Spleen (tissue), 11 donors: ENCODE data around the gene GLIS1. TPM values are rescaled to one million over a fixed set of nuclear protein-coding genes. Genes with fewer than 3 reads are reported as not detected.

Experiments
- DNase-seq: peaks from one replicate; pipeline ENCODE4 v3.0.0-alpha.2; 2020
- H3K27ac ChIP-seq, 8 donors: fragments of 200-600 bp; sonication (generic) in 7 of 8; 1 replicate in 4 of 8; 2 replicates in 4 of 8; pipeline versions ENCODE4 v1.5.0 to v1.8.0; 2016 to 2021; ENCODE audit warnings: inconsistent platforms in 4 of 8, mild to moderate bottlenecking in 4 of 8, moderate library complexity in 1 of 8
- H3K27me3 ChIP-seq, 7 donors: fragments of 200-600 bp; sonication (generic) in 6 of 7; replicated peaks in 1 of 7; 1 replicate in 4 of 7; 2 replicates in 3 of 7; pipeline versions ENCODE4 v1.5.0 to v1.8.0; 2016 to 2021; ENCODE audit warnings: inconsistent platforms in 3 of 7, mild to moderate bottlenecking in 1 of 7
- H3K36me3 ChIP-seq, 6 donors: fragments of 200-600 bp; sonication (generic) in 5 of 6; 1 replicate in 4 of 6; 2 replicates in 2 of 6; pipeline versions ENCODE4 v1.5.0 to v1.8.0; 2016 to 2021; ENCODE audit warnings: inconsistent platforms in 2 of 6
- H3K4me1 ChIP-seq, 6 donors: fragments of 200-600 bp; sonication (generic) in 5 of 6; 1 replicate in 3 of 6; 2 replicates in 3 of 6; pipeline versions ENCODE4 v1.5.0 to v1.8.0; 2016 to 2021; ENCODE audit warnings: inconsistent platforms in 3 of 6
- H3K4me3 ChIP-seq, 8 donors: fragments of 200-600 bp; sonication (generic) in 7 of 8; 1 replicate in 4 of 8; 2 replicates in 4 of 8; pipeline versions ENCODE4 v1.5.0 to v1.8.0; 2016 to 2021; ENCODE audit warnings: inconsistent platforms in 4 of 8, mild to moderate bottlenecking in 4 of 8, moderate library complexity in 2 of 8
- H3K9me3 ChIP-seq, 8 donors: fragments of 200-600 bp; sonication (generic) in 7 of 8; 1 replicate in 4 of 8; 2 replicates in 4 of 8; pipeline versions ENCODE4 v1.5.0 to v1.8.0; 2016 to 2021; ENCODE audit warnings: inconsistent platforms in 4 of 8
- POLR2A ChIP-seq, 3 donors: fragments of 450-650 bp; IDR thresholded peaks; one replicate each; pipeline ENCODE4 v1.5.1; 2017; ENCODE audit warnings: antibody characterized with exemption in 3 of 3, mild to moderate bottlenecking in 1 of 3
- POLR2AphosphoS5 ChIP-seq, 3 donors: sonication (generic); formaldehyde crosslinking; IDR thresholded peaks; one replicate each; pipeline ENCODE4 v1.5.1; 2017; ENCODE audit warnings: antibody characterized with exemption in 3 of 3
- WGBS, 5 donors: extraction: QIAGEN DNeasy Blood & Tissue Kit in 3 of 5; methylation state at CpG; one replicate each; pipeline versions ENCODE4 v1.1.5 to v1.1.7; 2013 to 2018; 5-methylcytosine and 5-hydroxymethylcytosine counted together
- intact Hi-C: fragments of 100-400 bp; cut with DNase I; formaldehyde crosslinking; loops from one replicate; pipeline ENCODE4 v1.15.0; 2023; ENCODE audit warnings: low total_unique reads
- polyA plus RNA-seq, 3 donors: library from polyadenylated mRNA; stranded (reverse); fragments of 200-250 nt; gene quantifications; one replicate each; pipeline ENCODE4 v1.2.1, GENCODE V29; 2013
- total RNA-seq, 7 donors: library from RNA; depleted of rRNA in 3 of 7; stranded (reverse); fragments of >200 nt in 3 of 7; fragmentation: NEBNext Ultra II Directional in 4 of 7; extraction: Animal tissue kit (Norgen Biotek cat#: 25700) in 4 of 7; gene quantifications; one replicate each; pipeline versions ENCODE4 v1.1.0 to v1.2.1, GENCODE V29; 2016 to 2021
- TF ChIP-seq, protein P1 (sequence below), 11 experiments: fragments of 200-600 bp in 7 of 11; fragments of 450-650 bp in 4 of 11; sonication (generic) in 4 of 11; IDR thresholded peaks in 8 of 11; conservative IDR thresholded peaks in 3 of 11; 1 replicate in 7 of 11; 2 replicates in 4 of 11; pipeline versions ENCODE4 v1.4.0 to v1.8.0; 2016 to 2021; ENCODE audit warnings: antibody characterized with exemption in 11 of 11, inconsistent platforms in 4 of 11, mild to moderate bottlenecking in 1 of 11
- donor health status: healthy with polysubstance abuse.
- donor health status: DM: no; HTN: no; CAD: no; lungs with moderate emphysema.
- donor health status: DM: no; HTN: no; CAD: no.
- donor health status: Bipolar disorder and iron deficiency.
- donor health status: healthy.
- donor health status: DM: no; HTN: no; CAD: no.
- donor health status: DM: yes; HTN: yes; CAD: no.

The GLIS1 gene
- total and polyA plus RNA-seq, 10 donors = 0.04 to 0.39 (median 0.26) TPM; not detected in 5

GRCh38 chr1:53586765-53587164 lies 152.2 kb downstream of the GLIS1 start:
- DNase-seq = peak; percentile 41
- no peaks in the 10 kb centered on the region for H3K9me3 ChIP-seq
- intact Hi-C loops = no loop called here

GRCh38 chr1:53585565-53585964 lies 153.4 kb downstream of the GLIS1 start:
- Histone ChIP-seq H3K9me3 (no peaks in the 10 kb centered on the region), H3K27me3 (no peaks in the 10 kb centered on the region), H3K4me1 (peaks cover 0 to 39% (median 5%) of the 10 kb centered on the region in 6 donors), H3K36me3 (no peaks in the 10 kb centered on the region), H3K27ac (no peak overlapping the region), H3K4me3 (no peak overlapping the region)
- intact Hi-C loops = no loop called here
- 75 to 100% (median 88%) methylated on average over 1 of the region's 1 CpG for WGBS, 5 donors
- TF ChIP-seq POLR2A (IDR thresholded peaks at IDR 0.05) (no peak), POLR2AphosphoS5 (IDR thresholded peaks at IDR 0.05) (no peak)
- TF ChIP-seq, protein P1, sequence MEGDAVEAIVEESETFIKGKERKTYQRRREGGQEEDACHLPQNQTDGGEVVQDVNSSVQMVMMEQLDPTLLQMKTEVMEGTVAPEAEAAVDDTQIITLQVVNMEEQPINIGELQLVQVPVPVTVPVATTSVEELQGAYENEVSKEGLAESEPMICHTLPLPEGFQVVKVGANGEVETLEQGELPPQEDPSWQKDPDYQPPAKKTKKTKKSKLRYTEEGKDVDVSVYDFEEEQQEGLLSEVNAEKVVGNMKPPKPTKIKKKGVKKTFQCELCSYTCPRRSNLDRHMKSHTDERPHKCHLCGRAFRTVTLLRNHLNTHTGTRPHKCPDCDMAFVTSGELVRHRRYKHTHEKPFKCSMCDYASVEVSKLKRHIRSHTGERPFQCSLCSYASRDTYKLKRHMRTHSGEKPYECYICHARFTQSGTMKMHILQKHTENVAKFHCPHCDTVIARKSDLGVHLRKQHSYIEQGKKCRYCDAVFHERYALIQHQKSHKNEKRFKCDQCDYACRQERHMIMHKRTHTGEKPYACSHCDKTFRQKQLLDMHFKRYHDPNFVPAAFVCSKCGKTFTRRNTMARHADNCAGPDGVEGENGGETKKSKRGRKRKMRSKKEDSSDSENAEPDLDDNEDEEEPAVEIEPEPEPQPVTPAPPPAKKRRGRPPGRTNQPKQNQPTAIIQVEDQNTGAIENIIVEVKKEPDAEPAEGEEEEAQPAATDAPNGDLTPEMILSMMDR (IDR thresholded peaks at IDR 0.05 in 8 of 11, conservative IDR thresholded peaks at IDR 0.05 in 3 of 11) = no peak
- peak; percentile 48 for DNase-seq

More at GRCh38 chr1:53586765-53587164, 152.2 kb downstream of the GLIS1 start:
- no peak overlapping the region for H3K4me3 ChIP-seq
- WGBS, 5 donors = 82 to 89% (median 86%) methylated on average over 2 of the region's 2 CpGs
- TF ChIP-seq POLR2AphosphoS5 (IDR thresholded peaks at IDR 0.05) = no peak
- no peak for TF ChIP-seq POLR2A (IDR thresholded peaks at IDR 0.05)
- TF ChIP-seq, protein P1 (IDR thresholded peaks at IDR 0.05 in 8 of 11, conservative IDR thresholded peaks at IDR 0.05 in 3 of 11) = no peak
- no peak overlapping the region for H3K27ac ChIP-seq
- H3K27me3 ChIP-seq = no peaks in the 10 kb centered on the region
- H3K4me1 ChIP-seq = peaks cover 0 to 36% (median 5%) of the 10 kb centered on the region in 6 donors
- H3K36me3 ChIP-seq = no peaks in the 10 kb centered on the region

GRCh38 chr1:53585129-53585528 lies 153.8 kb downstream of the GLIS1 start:
- Histone ChIP-seq H3K4me3 (no peak overlapping the region), H3K27ac (no peak overlapping the region), H3K9me3 (no peaks in the 10 kb centered on the region), H3K36me3 (no peaks in the 10 kb centered on the region), H3K4me1 (peaks cover 0 to 39% (median 5%) of the 10 kb centered on the region in 6 donors), H3K27me3 (no peaks in the 10 kb centered on the region)
- WGBS, 5 donors = 12 to 22% (median 17%) methylated on average over 5 of the region's 5 CpGs
- TF ChIP-seq POLR2AphosphoS5 (IDR thresholded peaks at IDR 0.05) = no peak
- no peak for TF ChIP-seq POLR2A (IDR thresholded peaks at IDR 0.05)
- TF ChIP-seq, protein P1 (IDR thresholded peaks at IDR 0.05 in 8 of 11, conservative IDR thresholded peaks at IDR 0.05 in 3 of 11) = no peak
- intact Hi-C loops = no loop called here
- DNase-seq = peak; percentile 66

GRCh38 chr1:53584777-53585107 lies 154.2 kb downstream of the GLIS1 start:
- intact Hi-C loops = no loop called here
- no peak for DNase-seq
- H3K4me1 ChIP-seq = peaks cover 0 to 39% (median 5%) of the 10 kb centered on the region in 6 donors
- no peak overlapping the region for H3K27ac ChIP-seq
- TF ChIP-seq POLR2AphosphoS5 (IDR thresholded peaks at IDR 0.05) = no peak
- TF ChIP-seq, protein P1 (IDR thresholded peaks at IDR 0.05 in 8 of 11, conservative IDR thresholded peaks at IDR 0.05 in 3 of 11) = no peak
- TF ChIP-seq POLR2A (IDR thresholded peaks at IDR 0.05) = no peak
- WGBS, 5 donors = 49 to 69% (median 67%) methylated on average over 2 of the region's 2 CpGs
- no peaks in the 10 kb centered on the region for H3K9me3 ChIP-seq
- no peak overlapping the region for H3K4me3 ChIP-seq
- H3K27me3 ChIP-seq = no peaks in the 10 kb centered on the region
- no peaks in the 10 kb centered on the region for H3K36me3 ChIP-seq
